HT-29 (cell line): ENCODE results near the gene ZNF746. TPM values are rescaled to one million over a fixed set of nuclear protein-coding genes. Genes with fewer than 3 reads are reported as not detected.

Source experiments
- DNase-seq: peaks from one replicate; pipeline ENCODE4 v3.0.0-alpha.2; 2015; ENCODE audit warnings: low spot score
- total RNA-seq: library from RNA; depleted of rRNA; stranded (reverse); fragments of >200 nt; shearing (Covaris generic); gene quantifications from 2 replicates; pipeline ENCODE4 v1.2.3, GENCODE V29; 2014; rRNA removed

ZNF746 gene
- total RNA-seq, 1 experiment from 2014 or later: 25.2 TPM

GRCh38 chr7:149427893-149428292 lies 69.7 kb downstream of the ZNF746 start:
- DNase-seq: no peak

- DNase-seq: no peak
These were observed 70.4 kb downstream of the ZNF746 start for GRCh38 chr7:149427096-149427680.

- no peak for DNase-seq
These were observed 74.0 kb downstream of the ZNF746 start for GRCh38 chr7:149423449-149424110.

DNA sequence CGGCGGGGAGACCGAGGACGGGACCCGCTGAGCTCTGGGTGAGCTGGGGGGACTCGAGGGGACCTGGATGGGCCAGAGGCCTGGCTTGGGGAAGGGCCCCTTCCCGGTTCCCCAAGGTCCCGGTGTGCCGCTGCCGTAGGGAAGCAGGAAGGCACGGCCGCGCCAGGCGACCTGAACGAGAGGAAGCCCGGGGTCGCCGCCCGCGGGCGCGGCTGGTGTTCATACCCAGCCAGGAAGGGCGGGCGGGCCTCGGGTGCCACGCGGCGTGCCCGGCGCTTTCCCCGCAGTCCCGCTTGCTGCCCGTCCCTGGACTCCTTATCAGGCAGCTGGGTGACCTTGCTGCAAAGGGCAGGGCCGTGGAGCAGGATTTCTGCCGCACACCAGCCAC lies 74.7 kb downstream of the ZNF746 start:
- no peak for DNase-seq

Other genes starting within 250 kb of the ZNF746 start
- 20.6 and 22.9 TPM in 2 replicates for gene ZNF783, start 235.6 kb downstream of the ZNF746 start, total RNA-seq
- gene ZNF777, start 36.7 kb downstream of the ZNF746 start, total RNA-seq: 9.9 and 12.2 TPM in 2 replicates